ENCODE results near the gene SIX2.

The SIX2 gene

DNA sequence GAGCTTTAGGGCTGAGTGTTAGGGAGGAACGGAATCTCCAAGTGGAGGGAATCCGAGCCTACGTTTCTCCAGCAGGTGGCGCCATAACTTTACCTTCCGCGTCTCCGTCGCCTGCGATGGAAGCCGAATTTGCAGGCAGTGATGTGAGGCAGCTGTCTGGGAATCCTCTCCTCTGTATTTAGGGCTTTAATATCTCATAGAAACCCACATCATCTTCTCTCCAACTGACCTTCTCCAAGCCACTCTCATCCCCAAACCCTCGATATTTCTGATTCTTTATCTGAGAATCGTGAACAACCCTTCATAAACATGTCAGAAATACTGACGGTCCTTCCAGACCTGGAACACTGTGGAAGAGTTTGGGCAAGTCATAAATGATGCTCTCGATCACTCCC, 27.5 kb downstream of the SIX2 start:
- H3K4me1 ChIP-seq, result peaks cover 0 to 12% (median 1%) of the 10 kb centered on the region in 10 experiments; a peak in 4 of 20 replicates
- H3K36me3 ChIP-seq, result no peaks in the 10 kb centered on the region
- no peak for TF ChIP-seq Cebpa-rat (IDR thresholded peaks at IDR 0.05)
- no peaks in the 10 kb centered on the region for H3K27me3 ChIP-seq
- H4K20me1 ChIP-seq, result no peaks in the 10 kb centered on the region
- H3K4me3 ChIP-seq, result no peak overlapping the region
- H3K27ac ChIP-seq, result no peak overlapping the region
- no peak overlapping the region for H3K9ac ChIP-seq
- H3K9me3 ChIP-seq (replicated peaks in 1 of 11), result peaks cover 2 to 12% (median 6%) of the 10 kb centered on the region in 11 experiments; a peak in 15 of 22 replicates
- peak overlapping the region in 1 of 11 experiments; percentile 22; a peak in 3 of 22 replicates for H3K4me2 ChIP-seq

DNA sequence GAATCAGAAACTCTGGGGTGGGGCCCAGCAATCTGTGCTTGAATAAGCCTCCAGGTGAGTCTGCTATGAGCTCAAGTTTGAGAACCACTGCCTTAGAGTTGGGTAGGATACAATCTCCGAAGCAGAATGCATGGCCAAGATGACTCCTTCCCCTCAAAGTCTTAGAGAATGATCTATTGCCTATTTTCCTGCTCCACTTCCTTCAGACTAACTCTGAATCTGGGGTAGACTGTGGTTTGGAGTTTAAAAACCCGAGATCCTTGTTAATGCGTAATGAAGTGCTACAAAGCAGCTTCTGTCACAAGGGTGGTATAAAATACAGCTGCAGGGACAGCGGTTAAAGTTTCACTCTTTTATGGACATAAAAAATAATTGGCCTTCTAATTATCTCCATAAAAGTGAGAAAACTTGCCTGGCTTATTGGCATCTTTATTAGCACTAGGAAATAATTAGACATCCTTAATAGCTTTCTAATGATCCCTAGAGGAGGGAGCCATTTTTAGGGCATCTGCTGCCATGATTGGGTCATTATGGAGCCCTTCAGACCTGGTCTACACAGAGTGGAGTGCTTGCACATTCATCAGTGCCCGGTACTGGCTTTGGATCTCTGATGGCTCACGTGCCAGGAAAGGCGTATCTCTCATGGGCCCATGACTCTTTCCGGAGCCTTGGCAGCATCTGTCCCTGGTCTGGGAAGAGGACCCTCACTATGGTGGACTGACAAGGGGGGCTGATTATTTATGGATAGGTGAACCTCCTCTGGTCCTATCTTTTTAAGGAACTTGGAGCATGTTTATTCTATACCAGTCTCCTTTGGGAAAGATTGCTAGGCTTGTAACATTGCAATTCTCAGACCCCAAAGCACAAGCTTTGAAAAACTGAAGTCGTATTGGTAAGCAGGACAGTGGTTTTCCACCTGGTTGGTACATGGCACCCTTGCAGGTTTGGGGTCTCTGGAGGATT, 28.2 kb downstream of the SIX2 start:
- H3K27ac ChIP-seq, result no peak overlapping the region
- H3K9me3 ChIP-seq (replicated peaks in 1 of 11), result peaks cover 0 to 6% (median 3%) of the 10 kb centered on the region in 11 experiments; a peak in 5 of 22 replicates
- H3K9ac ChIP-seq, result no peak overlapping the region
- H3K4me2 ChIP-seq, result no peak overlapping the region
- no peak for TF ChIP-seq Cebpa-rat (IDR thresholded peaks at IDR 0.05)
- no peaks in the 10 kb centered on the region for H3K27me3 ChIP-seq
- peaks cover 0 to 12% (median 1%) of the 10 kb centered on the region in 10 experiments; a peak in 4 of 20 replicates for H3K4me1 ChIP-seq
- H3K4me3 ChIP-seq, result no peak overlapping the region
- no peaks in the 10 kb centered on the region for H3K36me3 ChIP-seq
- H4K20me1 ChIP-seq, result no peaks in the 10 kb centered on the region

GRCh38 chr2:44979581-44979980, 29.7 kb downstream of the SIX2 start:
- Histone ChIP-seq H3K4me2 (no peak overlapping the region), H3K4me3 (no peak overlapping the region), H3K4me1 (peaks cover 0 to 12% (median 1%) of the 10 kb centered on the region in 10 experiments; a peak in 4 of 20 replicates), H3K9me3 (replicated peaks in 1 of 11) (peaks cover 0 to 6% (median 0%) of the 10 kb centered on the region in 11 experiments; a peak in 1 of 22 replicates), H4K20me1 (no peaks in the 10 kb centered on the region), H3K9ac (no peak overlapping the region), H3K27me3 (no peaks in the 10 kb centered on the region), H3K27ac (no peak overlapping the region), H3K36me3 (no peaks in the 10 kb centered on the region)
- TF ChIP-seq Cebpa-rat (IDR thresholded peaks at IDR 0.05), result no peak

DNA sequence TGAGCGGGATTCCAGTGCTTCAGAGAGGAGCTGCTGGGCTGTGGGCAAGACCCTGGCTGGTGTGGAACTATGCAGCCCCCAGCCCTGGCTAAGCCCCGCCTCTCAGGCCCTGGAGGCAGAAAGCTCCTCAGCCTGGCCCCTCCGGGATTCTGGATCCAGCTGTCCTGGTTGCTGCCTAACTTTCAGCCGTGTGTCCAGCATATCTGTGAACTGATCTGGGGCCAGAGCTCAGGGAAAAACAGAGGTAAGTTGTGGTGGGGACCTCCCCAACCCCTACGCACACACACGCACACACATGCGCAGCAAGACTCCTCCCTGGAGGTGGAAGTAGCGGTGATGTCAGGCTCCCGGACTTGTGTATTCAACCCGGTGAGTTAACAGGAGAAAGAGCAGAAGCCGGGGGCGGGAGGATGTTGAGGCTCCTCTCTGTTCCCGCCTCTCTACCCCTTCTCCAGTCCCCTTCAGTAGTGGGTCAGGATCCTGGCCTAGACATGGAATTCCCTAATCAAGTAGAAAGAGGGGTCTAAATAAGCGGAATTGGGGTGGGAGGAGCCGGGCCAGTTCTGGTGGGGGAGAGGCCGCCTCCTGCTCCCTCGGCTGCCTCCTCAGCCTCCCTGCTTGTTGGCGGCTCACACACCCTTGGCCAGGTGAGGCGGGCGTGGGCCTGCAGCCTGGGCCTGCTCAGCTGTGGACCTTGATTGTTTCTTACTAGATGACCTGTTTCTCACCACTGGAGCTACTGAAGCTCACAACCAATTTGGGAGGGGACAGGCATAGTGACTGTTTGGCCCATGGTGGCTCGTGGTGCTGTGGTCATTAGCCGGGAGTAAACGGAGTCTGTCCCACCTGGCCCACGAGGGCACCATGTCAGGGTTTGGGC, 33.4 kb downstream of the SIX2 start:
- Histone ChIP-seq H3K9me3 (replicated peaks in 1 of 11) (no peaks in the 10 kb centered on the region), H3K36me3 (no peaks in the 10 kb centered on the region), H3K27ac (no peak overlapping the region), H3K4me1 (no peaks in the 10 kb centered on the region), H3K27me3 (no peaks in the 10 kb centered on the region), H3K4me2 (no peak overlapping the region), H4K20me1 (no peaks in the 10 kb centered on the region), H3K9ac (no peak overlapping the region), H3K4me3 (no peak overlapping the region)
- TF ChIP-seq Cebpa-rat (IDR thresholded peaks at IDR 0.05), result no peak

GRCh38 chr2:44974064-44974715, 35.1 kb downstream of the SIX2 start:
- H3K27ac ChIP-seq, result no peak overlapping the region
- no peaks in the 10 kb centered on the region for H3K27me3 ChIP-seq
- no peaks in the 10 kb centered on the region for H3K9me3 ChIP-seq (replicated peaks in 1 of 11)
- H3K9ac ChIP-seq, result no peak overlapping the region
- no peaks in the 10 kb centered on the region for H3K36me3 ChIP-seq
- H3K4me2 ChIP-seq, result no peak overlapping the region
- no peaks in the 10 kb centered on the region for H4K20me1 ChIP-seq
- H3K4me1 ChIP-seq, result no peaks in the 10 kb centered on the region
- no peak overlapping the region for H3K4me3 ChIP-seq
- no peak for TF ChIP-seq Cebpa-rat (IDR thresholded peaks at IDR 0.05)

- Histone ChIP-seq H3K27ac (no peak overlapping the region), H3K9me3 (replicated peaks in 1 of 11) (no peaks in the 10 kb centered on the region), H3K4me1 (no peaks in the 10 kb centered on the region), H3K4me3 (no peak overlapping the region), H3K27me3 (no peaks in the 10 kb centered on the region), H3K9ac (no peak overlapping the region), H4K20me1 (no peaks in the 10 kb centered on the region), H3K4me2 (no peak overlapping the region), H3K36me3 (no peaks in the 10 kb centered on the region)
- no peak for TF ChIP-seq Cebpa-rat (IDR thresholded peaks at IDR 0.05)
These were observed 36.3 kb downstream of the SIX2 start for GRCh38 chr2:44972771-44973535.

DNA sequence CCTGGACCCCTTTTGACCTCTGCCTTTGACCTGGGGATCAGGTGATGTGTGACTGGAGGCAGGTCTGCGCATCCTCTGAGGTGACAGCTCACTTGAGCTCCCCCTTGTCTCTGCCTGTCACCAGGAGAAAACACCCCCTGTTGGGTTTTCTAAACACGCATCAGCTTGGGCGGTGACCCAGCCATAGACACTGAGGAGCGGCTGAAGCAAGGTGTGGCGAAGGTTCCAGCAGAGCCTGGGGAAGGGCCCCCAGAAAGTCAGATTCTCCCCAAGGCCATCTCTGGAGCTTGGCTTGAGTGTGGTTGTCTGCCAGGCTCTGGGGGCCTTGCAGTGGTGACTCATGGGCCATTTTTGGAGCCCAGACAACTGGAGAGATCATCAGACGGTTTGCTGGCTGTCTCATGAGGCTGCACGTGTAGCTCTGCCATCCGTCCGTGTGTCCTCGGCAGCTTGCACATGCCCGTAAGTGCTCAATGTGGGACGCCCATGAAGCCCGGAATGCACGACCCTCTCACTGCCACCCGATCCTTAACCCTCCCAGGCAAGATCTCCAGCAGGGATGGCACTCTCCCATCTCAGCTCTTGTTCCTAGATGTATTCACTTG, 38.3 kb downstream of the SIX2 start:
- no peak overlapping the region for H3K4me2 ChIP-seq
- H3K27me3 ChIP-seq, result no peaks in the 10 kb centered on the region
- no peaks in the 10 kb centered on the region for H4K20me1 ChIP-seq
- H3K27ac ChIP-seq, result no peak overlapping the region
- H3K9me3 ChIP-seq (replicated peaks in 1 of 11), result no peaks in the 10 kb centered on the region
- no peaks in the 10 kb centered on the region for H3K36me3 ChIP-seq
- H3K4me1 ChIP-seq, result peaks cover 0 to 9% (median 0%) of the 10 kb centered on the region in 10 experiments; a peak in 6 of 20 replicates
- H3K4me3 ChIP-seq, result no peak overlapping the region
- no peak for TF ChIP-seq Cebpa-rat (IDR thresholded peaks at IDR 0.05)
- no peak overlapping the region for H3K9ac ChIP-seq

DNA sequence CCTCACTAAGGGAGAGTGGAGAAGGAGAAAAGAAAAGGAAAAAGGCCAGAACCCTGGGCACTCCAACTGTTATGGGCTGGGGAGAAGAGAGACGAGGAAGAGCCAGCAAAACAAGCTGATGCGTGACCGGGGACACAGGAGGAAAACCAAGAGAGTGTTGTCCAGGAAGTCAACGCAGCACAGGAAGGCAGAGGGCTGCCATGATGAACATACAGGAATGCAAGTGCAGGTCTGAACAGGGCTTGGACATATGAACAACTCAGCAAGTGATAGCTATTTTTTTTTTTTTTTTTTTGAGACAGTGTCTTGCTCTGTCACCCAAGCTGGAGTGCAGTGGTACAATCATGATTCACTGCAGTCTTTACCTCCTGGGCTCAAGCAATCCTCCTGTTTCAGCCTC, 39.3 kb downstream of the SIX2 start:
- Histone ChIP-seq H3K4me2 (no peak overlapping the region), H3K27ac (no peak overlapping the region), H3K27me3 (no peaks in the 10 kb centered on the region), H3K36me3 (no peaks in the 10 kb centered on the region), H3K4me1 (peaks cover 0 to 19% (median 4%) of the 10 kb centered on the region in 10 experiments; a peak in 7 of 20 replicates), H3K9me3 (replicated peaks in 1 of 11) (no peaks in the 10 kb centered on the region), H3K4me3 (no peak overlapping the region), H3K9ac (no peak overlapping the region), H4K20me1 (no peaks in the 10 kb centered on the region)
- TF ChIP-seq Cebpa-rat (IDR thresholded peaks at IDR 0.05), result no peak

Measured in BLaER1 treated with 17β-estradiol and CSF1 and Interleukin-3, amounts not matched to agents 10 nM and 100 nM (cell line).